Stimulated activated naive CD8-positive, alpha-beta T cell treated with anti-CD3 and anti-CD28 coated beads, Interleukin-15, amount 100 ng/mL, for 72 hours (primary cell): ENCODE measurements around the gene JMJD1C.
"Not testable (repeated sequence)": the region's sequence is repeated elsewhere in the genome, so short reads cannot be mapped to it uniquely, and the experiment has no call there.

Source experiments
- ATAC-seq: fragments of 150-1000 bp; cut with Tn5 transposase; 2 replicates; pipeline ENCODE4 v1.10.0; 2021; ENCODE audit warnings: mild to moderate bottlenecking, moderate library complexity
- DNase-seq, 2 donors: peaks; one replicate each; pipeline ENCODE4 v3.0.0; 2021 to 2022
- H3K27ac Mint-ChIP-seq, 2 donors: one replicate each; pipeline ENCODE4 v1.8.0; 2022; ENCODE audit warnings: mild to moderate bottlenecking in 2 of 2, mixed read lengths in 2 of 2, moderate library complexity in 2 of 2
- H3K27me3 Mint-ChIP-seq: one replicate; pipeline ENCODE4 v1.8.0; 2022; ENCODE audit warnings: mixed read lengths
- H3K4me1 Mint-ChIP-seq: one replicate; pipeline ENCODE4 v1.8.0; 2022; ENCODE audit warnings: mild to moderate bottlenecking, mixed read lengths
- H3K4me3 Mint-ChIP-seq, 2 donors: one replicate each; pipeline ENCODE4 v1.8.0; 2022; ENCODE audit warnings: mild to moderate bottlenecking in 2 of 2, mixed read lengths in 2 of 2, moderate library complexity in 1 of 2
- H3K9me3 Mint-ChIP-seq, 2 donors: one replicate each; pipeline ENCODE4 v1.8.0; 2022; ENCODE audit warnings: mixed read lengths in 2 of 2

JMJD1C gene

GRCh38 chr10:63171255-63171855 lies 294.4 kb downstream of the JMJD1C start:
- Mint-ChIP-seq H3K27ac (peak overlapping the region; percentile 15 to 66), H3K9me3 (no peaks in the 10 kb centered on the region), H3K4me3 (peak overlapping the region; percentile 53 to 65), H3K4me1 (peaks cover 69% of the 10 kb centered on the region), H3K27me3 (no peaks in the 10 kb centered on the region)
- DNase-seq, result no peak
- ATAC-seq, result peak; percentile 11

DNA sequence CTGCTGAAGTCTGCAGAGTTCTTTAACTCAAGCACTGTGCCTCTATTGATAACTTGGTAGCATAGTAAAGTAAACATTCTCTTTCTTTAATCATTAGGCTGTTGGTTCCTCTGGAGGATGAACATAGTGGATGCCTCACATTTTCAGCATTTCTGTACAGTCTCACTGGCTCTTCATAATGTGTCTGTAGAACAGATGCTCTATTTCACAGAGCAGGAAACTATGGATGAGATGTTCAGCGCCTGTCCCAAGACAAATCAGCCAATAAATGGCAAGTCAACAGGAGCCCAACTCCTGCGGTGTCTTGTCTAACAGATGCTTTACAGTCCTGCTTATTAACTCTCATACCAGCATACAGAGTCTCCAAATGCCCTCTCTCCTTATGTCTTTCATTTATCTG lies 296.2 kb downstream of the JMJD1C start:
- Mint-ChIP-seq H3K4me1 (peaks cover 67% of the 10 kb centered on the region), H3K27ac (no peak overlapping the region), H3K9me3 (no peaks in the 10 kb centered on the region), H3K4me3 (no peak overlapping the region), H3K27me3 (no peaks in the 10 kb centered on the region)
- ATAC-seq (no peak), DNase-seq (no peak)

DNA sequence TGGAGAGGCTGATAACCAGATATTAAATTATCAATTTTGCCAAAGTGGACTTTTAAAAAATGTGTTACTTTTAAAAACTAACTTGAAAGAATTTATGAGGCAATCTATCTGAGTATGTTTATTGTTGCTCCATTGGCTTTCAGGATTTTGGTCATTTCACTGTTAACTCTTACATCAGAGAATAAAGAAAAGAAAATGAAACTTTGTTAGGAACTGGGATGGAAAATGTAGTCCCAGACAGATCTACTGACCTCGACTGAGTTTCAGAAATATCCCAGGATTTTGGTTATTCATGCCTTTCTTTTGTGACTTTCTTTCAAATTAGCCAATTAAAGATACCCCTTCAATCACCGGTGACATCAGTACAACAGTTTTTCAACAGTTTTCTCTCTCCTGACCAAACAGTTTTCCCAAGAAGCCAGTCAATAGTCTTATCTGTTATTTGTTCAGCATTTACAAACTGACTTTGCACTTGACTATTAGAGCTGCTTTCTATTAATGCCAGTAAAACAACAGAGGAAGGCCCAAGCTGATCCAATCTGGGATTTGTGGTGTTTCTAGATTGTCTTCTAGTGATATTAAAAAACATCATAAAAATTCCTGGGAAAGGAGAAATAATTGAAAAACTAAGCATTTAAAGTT lies 296.8 kb downstream of the JMJD1C start:
- H3K9me3 Mint-ChIP-seq, result no peaks in the 10 kb centered on the region
- H3K27ac Mint-ChIP-seq, result peak overlapping the region in 1 of 2 donors; percentile 80
- DNase-seq (no peak), ATAC-seq (no peak)
- peaks cover 60% of the 10 kb centered on the region for H3K4me1 Mint-ChIP-seq
- peak overlapping the region in 1 of 2 donors; percentile 44 for H3K4me3 Mint-ChIP-seq
- H3K27me3 Mint-ChIP-seq, result no peaks in the 10 kb centered on the region

GRCh38 chr10:63166742-63167258 lies 299.0 kb downstream of the JMJD1C start:
- H3K4me3 Mint-ChIP-seq, result no peak overlapping the region
- H3K27ac Mint-ChIP-seq, result no peak overlapping the region
- H3K4me1 Mint-ChIP-seq, result peaks cover 39% of the 10 kb centered on the region
- DNase-seq (peak in 1 of 2 donors; percentile 17), ATAC-seq (peak; percentile 65)
- no peaks in the 10 kb centered on the region for H3K27me3 Mint-ChIP-seq
- H3K9me3 Mint-ChIP-seq, result no peaks in the 10 kb centered on the region

DNA sequence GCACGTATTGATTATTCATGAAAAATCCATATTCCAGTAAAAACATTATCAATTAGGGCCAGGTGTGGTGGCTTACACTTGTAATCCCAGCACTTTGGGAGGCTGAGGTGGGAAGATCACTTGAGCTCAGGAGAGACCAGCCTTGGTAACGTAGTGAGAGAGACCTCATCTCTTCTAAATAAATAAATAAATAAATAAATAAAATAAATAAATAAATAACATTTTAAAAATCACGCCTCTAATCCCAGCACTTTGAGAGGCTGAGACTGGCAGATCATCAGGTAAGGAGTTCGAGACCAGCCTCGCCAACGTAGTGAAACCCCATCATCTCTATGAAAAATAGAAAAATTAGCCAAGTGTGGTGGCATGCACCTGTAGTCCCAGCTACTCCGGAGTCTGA lies 300.5 kb downstream of the JMJD1C start:
- no peaks in the 10 kb centered on the region for H3K9me3 Mint-ChIP-seq
- ATAC-seq (no peak), DNase-seq (no peak)
- H3K27me3 Mint-ChIP-seq, result no peaks in the 10 kb centered on the region
- peaks cover 23% of the 10 kb centered on the region for H3K4me1 Mint-ChIP-seq
- H3K27ac Mint-ChIP-seq, result peak overlapping the region in 1 of 2 donors; percentile 34
- no peak overlapping the region for H3K4me3 Mint-ChIP-seq

GRCh38 chr10:63164166-63164623 lies 301.6 kb downstream of the JMJD1C start:
- Mint-ChIP-seq H3K4me3 (no peak overlapping the region), H3K27me3 (no peaks in the 10 kb centered on the region), H3K4me1 (peaks cover 15% of the 10 kb centered on the region), H3K27ac (no peak overlapping the region), H3K9me3 (no peaks in the 10 kb centered on the region)
- DNase-seq, result no peak
- no peak for ATAC-seq

- no peaks in the 10 kb centered on the region for H3K9me3 Mint-ChIP-seq
- no peak for DNase-seq
- no peak for ATAC-seq
- no peak overlapping the region for H3K4me3 Mint-ChIP-seq
- H3K27me3 Mint-ChIP-seq, result no peaks in the 10 kb centered on the region
- no peak overlapping the region for H3K27ac Mint-ChIP-seq
- peaks cover 6% of the 10 kb centered on the region for H3K4me1 Mint-ChIP-seq
Observed at GRCh38 chr10:63161592-63161991, 304.2 kb downstream of the JMJD1C start.

DNA sequence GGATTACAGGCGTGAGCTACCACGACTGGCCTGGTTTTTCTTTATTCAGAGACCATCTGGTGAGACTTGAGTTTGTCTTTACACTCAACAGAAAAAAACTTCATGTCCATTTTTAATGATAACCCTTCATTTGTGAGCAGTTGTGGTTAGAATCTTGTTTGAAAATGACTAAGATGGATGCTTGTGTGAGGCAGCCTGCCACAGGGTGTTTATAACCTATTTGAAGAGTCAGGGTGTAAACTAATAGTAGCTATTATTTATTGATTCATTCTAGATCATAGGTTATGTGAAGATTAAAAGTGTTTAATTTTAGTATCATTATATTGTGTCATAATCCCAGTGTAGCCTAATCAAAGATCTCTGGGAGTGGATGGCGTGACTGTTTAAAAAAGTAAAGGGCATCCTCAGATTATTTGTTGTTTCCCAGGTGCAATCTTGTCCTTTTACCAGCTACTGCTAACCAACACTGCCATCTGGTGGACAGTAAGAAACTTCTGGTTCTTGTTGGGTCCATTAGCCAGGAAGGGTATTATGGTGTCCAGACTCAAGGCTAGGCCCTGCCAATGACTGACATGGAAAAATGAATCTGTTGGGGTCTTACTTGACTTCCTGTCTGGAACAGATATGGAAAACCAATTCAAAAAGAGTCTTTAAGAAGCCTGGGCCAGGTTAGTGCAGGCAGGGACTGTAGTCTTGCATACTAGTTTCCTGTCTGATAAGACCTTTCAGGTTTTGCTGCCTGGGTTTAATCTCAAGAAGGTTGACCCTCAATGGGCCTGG lies 307.7 kb downstream of the JMJD1C start:
- no peaks in the 10 kb centered on the region for H3K27me3 Mint-ChIP-seq
- H3K4me3 Mint-ChIP-seq, result no peak overlapping the region
- no peak overlapping the region for H3K27ac Mint-ChIP-seq
- DNase-seq, result peak; percentile 41 to 46
- H3K9me3 Mint-ChIP-seq, result no peaks in the 10 kb centered on the region
- peaks cover 14% of the 10 kb centered on the region for H3K4me1 Mint-ChIP-seq
- ATAC-seq, result peak; percentile 77

DNA sequence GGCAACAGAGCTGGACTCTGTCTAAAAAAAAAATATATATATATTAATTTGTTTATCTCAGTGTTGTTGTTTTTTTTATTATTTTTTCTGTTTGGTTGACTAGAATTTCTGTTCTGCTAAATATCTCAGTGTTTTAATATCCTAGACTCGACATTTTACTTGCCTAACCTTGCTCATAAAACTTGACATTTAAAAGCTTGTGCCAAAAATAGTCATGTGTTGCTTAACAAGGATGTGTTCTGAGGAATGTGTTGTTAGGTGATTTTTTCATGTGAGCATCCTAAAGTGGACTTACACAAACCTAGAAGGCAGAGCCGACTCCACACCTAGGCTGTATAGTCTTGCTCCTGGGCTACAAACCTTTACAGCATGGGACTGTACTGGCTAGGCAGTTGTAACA lies 309.5 kb downstream of the JMJD1C start:
- no peaks in the 10 kb centered on the region for H3K27me3 Mint-ChIP-seq

GRCh38 chr10:63155388-63156020 lies 310.3 kb downstream of the JMJD1C start:
- H3K4me3 Mint-ChIP-seq, result no peak overlapping the region
- H3K9me3 Mint-ChIP-seq, result no peaks in the 10 kb centered on the region
- H3K27me3 Mint-ChIP-seq, result no peaks in the 10 kb centered on the region
- H3K27ac Mint-ChIP-seq, result peak overlapping the region; percentile 78 to 85
- ATAC-seq (no peak), DNase-seq (no peak)
- H3K4me1 Mint-ChIP-seq, result peaks cover 14% of the 10 kb centered on the region

More for the DNA sequence above, 309.5 kb downstream of the JMJD1C start:
- ATAC-seq (no peak), DNase-seq (no peak)
- no peak overlapping the region for H3K4me3 Mint-ChIP-seq
- peaks cover 14% of the 10 kb centered on the region for H3K4me1 Mint-ChIP-seq
- no peaks in the 10 kb centered on the region for H3K9me3 Mint-ChIP-seq
- H3K27ac Mint-ChIP-seq, result no peak overlapping the region

GRCh38 chr10:63154546-63155387 lies 311.0 kb downstream of the JMJD1C start:
- peak overlapping the region; percentile 78 to 85 for H3K27ac Mint-ChIP-seq
- H3K27me3 Mint-ChIP-seq, result no peaks in the 10 kb centered on the region
- H3K9me3 Mint-ChIP-seq, result no peaks in the 10 kb centered on the region
- peaks cover 16% of the 10 kb centered on the region for H3K4me1 Mint-ChIP-seq
- ATAC-seq (no peak), DNase-seq (no peak)
- no peak overlapping the region for H3K4me3 Mint-ChIP-seq

DNA sequence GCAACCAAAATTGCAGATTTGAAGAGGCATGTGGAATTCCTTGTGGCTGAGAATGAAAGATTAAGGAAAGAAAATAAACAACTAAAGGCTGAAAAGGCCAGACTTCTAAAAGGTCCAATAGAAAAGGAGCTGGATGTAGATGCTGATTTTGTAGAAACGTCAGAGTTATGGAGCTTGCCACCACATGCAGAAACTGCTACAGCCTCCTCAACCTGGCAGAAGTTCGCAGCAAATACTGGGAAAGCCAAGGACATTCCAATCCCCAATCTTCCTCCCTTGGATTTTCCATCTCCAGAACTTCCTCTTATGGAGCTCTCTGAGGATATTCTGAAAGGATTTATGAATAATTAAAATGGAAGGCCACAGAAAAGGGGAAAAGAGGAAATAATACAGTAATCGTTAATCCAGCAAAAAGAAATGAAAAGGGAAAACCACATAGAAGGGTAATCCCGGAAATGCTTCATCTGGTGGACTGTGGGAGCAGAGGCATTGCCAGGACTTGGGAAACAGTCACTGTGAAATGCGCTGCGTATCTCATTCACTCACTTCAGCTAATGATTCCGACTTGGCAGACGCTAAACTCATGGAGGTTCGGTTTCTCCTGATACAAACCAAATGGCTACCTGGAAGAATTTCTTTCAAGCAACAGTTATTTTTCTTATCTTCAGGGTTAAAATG lies 311.8 kb downstream of the JMJD1C start:
- not testable (repeated sequence) for H3K27ac Mint-ChIP-seq, H3K9me3 Mint-ChIP-seq, H3K4me3 Mint-ChIP-seq, H3K27me3 Mint-ChIP-seq, DNase-seq, ATAC-seq
- H3K4me1 Mint-ChIP-seq, result peaks cover 20% of the 10 kb centered on the region

DNA sequence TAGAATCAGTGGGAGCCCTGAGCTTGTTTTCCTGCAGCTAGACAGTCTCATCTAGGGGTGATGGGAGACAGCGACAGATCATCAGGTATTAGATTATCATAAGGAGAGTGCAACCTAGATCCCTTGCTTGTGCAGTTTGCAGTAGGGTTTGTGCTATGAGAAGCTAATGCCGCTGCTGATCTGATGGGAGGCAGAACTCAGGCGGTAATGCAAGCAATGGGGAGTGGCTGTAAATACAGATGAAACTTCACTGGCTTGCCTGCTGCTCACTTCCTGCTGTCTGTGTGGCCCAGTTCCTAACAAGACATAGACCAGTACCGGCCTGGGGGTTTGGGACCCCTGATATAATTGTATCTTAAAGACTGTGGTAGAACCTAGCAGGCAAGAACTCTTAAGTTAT lies 315.0 kb downstream of the JMJD1C start:
- peaks cover 20% of the 10 kb centered on the region for H3K4me1 Mint-ChIP-seq

GRCh38 chr10:63146503-63146902 lies 319.3 kb downstream of the JMJD1C start:
- Mint-ChIP-seq H3K4me1 (peaks cover 39% of the 10 kb centered on the region), H3K27me3 (no peaks in the 10 kb centered on the region), H3K27ac (no peak overlapping the region), H3K9me3 (no peaks in the 10 kb centered on the region), H3K4me3 (no peak overlapping the region)
- no peak for ATAC-seq
- DNase-seq, result no peak

More for the DNA sequence above, 315.0 kb downstream of the JMJD1C start:
- Mint-ChIP-seq H3K27ac (no peak overlapping the region), H3K9me3 (no peaks in the 10 kb centered on the region), H3K4me3 (no peak overlapping the region), H3K27me3 (no peaks in the 10 kb centered on the region)
- no peak for DNase-seq
- ATAC-seq, result no peak
